Endothelial cell of umbilical vein (primary cell): Measurements from ENCODE around the gene FAS. TPM values are rescaled to one million over a fixed set of nuclear protein-coding genes. Genes with fewer than 3 reads are reported as not detected.

Experiments
- BruUV-seq: library from RNA; stranded (reverse); fragments of 400-500 nt; replicated peaks from 2 replicates; lab custom pipeline; 2021; lab: Mats Ljungman, UMichigan
- CTCF ChIA-PET: fragments of 300-600, 350-600 bp; sonication (Branson Sonifier 250); formaldehyde crosslinking; loops from one replicate; lab custom pipeline; 2021; ENCODE audit warnings: antibody characterized with exemption, inconsistent platforms; lab: Charles Lee
- POLR2A ChIA-PET: fragments of 300-600, 350-600 bp; sonication (Branson Sonifier 250); formaldehyde crosslinking; loops from one replicate; lab custom pipeline; 2021; ENCODE audit warnings: antibody characterized with exemption, inconsistent platforms; lab: Charles Lee
- DNase-seq: peaks from one replicate; pipeline ENCODE4 v3.0.0-alpha.2; 2011; ENCODE audit warnings: low read depth, low spot score
- FAIRE-seq: peaks from 2 replicates; lab custom pipeline; 2011; peaks lifted over from hg19 to GRCh38; lab: Jason Lieb, UNC
- H2AFZ ChIP-seq: 2 replicates; pipeline ENCODE4 v1.6.0; 2012; ENCODE audit warnings: low read depth, low read length, control low read depth, inconsistent platforms
- H3K27ac ChIP-seq: 2 replicates; pipeline ENCODE4 v1.5.1; 2011; ENCODE audit warnings: low read depth, mild to moderate bottlenecking, control low read depth, low read length, moderate library complexity; ENCODE audit not compliant: insufficient read depth
- H3K27me3 ChIP-seq, 2 experiments: 2 replicates each; pipeline versions ENCODE4 v1.6.0 to v1.6.1; 2011; ENCODE audit warnings: low read length in 2 of 2, mixed read lengths in 1 of 2; ENCODE audit not compliant: control insufficient read depth in 2 of 2, insufficient read depth in 2 of 2
- H3K36me3 ChIP-seq, 2 experiments: 2 replicates in 1 of 2; 3 replicates in 1 of 2; pipeline ENCODE4 v1.5.1; 2011; ENCODE audit warnings: low read length in 2 of 2, mild to moderate bottlenecking in 1 of 2, moderate library complexity in 1 of 2; ENCODE audit not compliant: control insufficient read depth in 2 of 2, insufficient read depth in 2 of 2; ENCODE audit errors: extremely low read depth in 1 of 2
- H3K4me1 ChIP-seq: 3 replicates; pipeline ENCODE4 v1.5.1; 2011; ENCODE audit warnings: mild to moderate bottlenecking, low read length; ENCODE audit not compliant: control insufficient read depth, insufficient read depth; ENCODE audit errors: extremely low read depth
- H3K4me2 ChIP-seq: 2 replicates; pipeline ENCODE4 v1.6.1; 2011; ENCODE audit warnings: low read length, control low read depth, mixed read lengths; ENCODE audit not compliant: insufficient read depth
- H3K4me3 ChIP-seq, 3 experiments: fragments of 200-600 bp in 1 of 3; sonication (generic), shearing (Covaris generic) in 1 of 3; replicated peaks in 1 of 3; 2 replicates each; pipeline ENCODE4 v1.5.1; 2011 to 2016; ENCODE audit warnings: control low read depth in 3 of 3, low read length in 3 of 3, mild to moderate bottlenecking in 2 of 3, inconsistent platforms in 1 of 3, low read depth in 1 of 3, moderate library complexity in 1 of 3; ENCODE audit not compliant: insufficient read depth in 1 of 3
- H3K79me2 ChIP-seq: 2 replicates; pipeline ENCODE4 v1.6.0; 2012; ENCODE audit warnings: low read length, inconsistent platforms; ENCODE audit not compliant: control insufficient read depth, insufficient read depth
- H3K9ac ChIP-seq: replicated peaks from 2 replicates; pipeline ENCODE3; 2011; ENCODE audit warnings: low read length, control low read depth; ENCODE audit not compliant: insufficient read depth; ENCODE audit errors: extremely low read depth
- H3K9me1 ChIP-seq: replicated peaks from 3 replicates; pipeline ENCODE4 v1.6.0; 2011; ENCODE audit warnings: mild to moderate bottlenecking, low read length; ENCODE audit not compliant: control insufficient read depth, insufficient read depth; ENCODE audit errors: extremely low read depth
- H3K9me3 ChIP-seq: replicated peaks from 2 replicates; pipeline ENCODE4 v1.5.1; 2012; ENCODE audit warnings: low read length, inconsistent platforms; ENCODE audit not compliant: control insufficient read depth, insufficient read depth
- H4K20me1 ChIP-seq: replicated peaks from 2 replicates; pipeline ENCODE3; 2011; ENCODE audit warnings: mild to moderate bottlenecking, low read length; ENCODE audit not compliant: control insufficient read depth, insufficient read depth; ENCODE audit errors: extremely low read depth
- EZH2 ChIP-seq: IDR thresholded peaks from 2 replicates; pipeline ENCODE4 v1.6.1; 2012; ENCODE audit warnings: borderline replicate concordance, low read depth, mild to moderate bottlenecking, moderate library complexity, low read length, inconsistent platforms; ENCODE audit not compliant: severe bottlenecking
- FOS ChIP-seq: IDR thresholded peaks from 2 replicates; pipeline ENCODE4 v1.6.1; 2011; ENCODE audit warnings: mild to moderate bottlenecking, low read length, moderate library complexity, borderline replicate concordance; ENCODE audit not compliant: insufficient read depth
- GATA2 ChIP-seq: IDR thresholded peaks from 2 replicates; pipeline ENCODE4 v1.7.0; 2011; ENCODE audit warnings: low read depth, mild to moderate bottlenecking, moderate library complexity, mixed read lengths, low read length; ENCODE audit not compliant: insufficient read length, insufficient read depth
- JUN ChIP-seq: IDR thresholded peaks from 2 replicates; pipeline ENCODE4 v1.6.1; 2011; ENCODE audit warnings: borderline replicate concordance, low read depth; ENCODE audit not compliant: insufficient read length, insufficient read depth
- MYC ChIP-seq: IDR thresholded peaks from one replicate; pipeline ENCODE4 v1.6.1; 2011; ENCODE audit warnings: mild to moderate bottlenecking, low read depth, low read length
- POLR2A ChIP-seq: IDR thresholded peaks from 2 replicates; pipeline ENCODE4 v1.6.1; 2012; ENCODE audit warnings: low read depth, mild to moderate bottlenecking, control low read depth, low read length
- POLR2AphosphoS5 ChIP-seq: IDR thresholded peaks from 2 replicates; pipeline ENCODE4 v1.6.1; 2012; ENCODE audit warnings: low read depth, mild to moderate bottlenecking, control low read depth, low read length, moderate library complexity; ENCODE audit not compliant: insufficient read depth
- dilution Hi-C: fragments of 300-500 bp; cut with MboI; formaldehyde crosslinking; loops from one replicate; pipeline ENCODE4 v1.15.0; 2019; ENCODE audit warnings: low sequenced_read_pairs; ENCODE audit not compliant: extremely low pct_ligation_motif_present
- intact Hi-C: fragments of 100-400 bp; cut with micrococcal nuclease; formaldehyde crosslinking; loops from one replicate; pipeline ENCODE4 v1.10.0; 2022
- polyA plus RNA-seq, 4 experiments: library from polyadenylated mRNA; depleted of rRNA in 3 of 4; stranded (reverse) in 3 of 4; unstranded in 1 of 4; fragments of >200 nt; gene quantifications; 2 replicates each; pipeline versions ENCODE4 v1.2.1 to v1.2.3, GENCODE V29; 2011 to 2012; ENCODE audit warnings: missing spikeins in 1 of 4
- total RNA-seq: library from RNA; stranded (reverse); gene quantifications from 2 replicates; pipeline ENCODE4 v1.2.3, GENCODE V29; 2021
- TF ChIP-seq, protein P1 (sequence below), 2 donors: IDR thresholded peaks; 1 replicate in 1 of 2; 2 replicates in 1 of 2; pipeline ENCODE4 v1.5.1; 2011; ENCODE audit warnings: low read length in 2 of 2, mild to moderate bottlenecking in 2 of 2, moderate library complexity in 2 of 2, control low read depth in 1 of 2, inconsistent platforms in 1 of 2, low read depth in 1 of 2; ENCODE audit not compliant: insufficient read depth in 1 of 2; ENCODE audit errors: extremely low read depth in 1 of 2
- TF ChIP-seq, protein P2 (sequence below): IDR thresholded peaks from 2 replicates; pipeline ENCODE4 v1.6.1; 2011; ENCODE audit not compliant: insufficient read depth, insufficient read length

The FAS gene
- total and polyA plus RNA-seq, 2 donors (not counting 3 experiments of a cell fraction or from before 2014, with no cell fraction given), result 2.0 to 6.1 TPM

DNA sequence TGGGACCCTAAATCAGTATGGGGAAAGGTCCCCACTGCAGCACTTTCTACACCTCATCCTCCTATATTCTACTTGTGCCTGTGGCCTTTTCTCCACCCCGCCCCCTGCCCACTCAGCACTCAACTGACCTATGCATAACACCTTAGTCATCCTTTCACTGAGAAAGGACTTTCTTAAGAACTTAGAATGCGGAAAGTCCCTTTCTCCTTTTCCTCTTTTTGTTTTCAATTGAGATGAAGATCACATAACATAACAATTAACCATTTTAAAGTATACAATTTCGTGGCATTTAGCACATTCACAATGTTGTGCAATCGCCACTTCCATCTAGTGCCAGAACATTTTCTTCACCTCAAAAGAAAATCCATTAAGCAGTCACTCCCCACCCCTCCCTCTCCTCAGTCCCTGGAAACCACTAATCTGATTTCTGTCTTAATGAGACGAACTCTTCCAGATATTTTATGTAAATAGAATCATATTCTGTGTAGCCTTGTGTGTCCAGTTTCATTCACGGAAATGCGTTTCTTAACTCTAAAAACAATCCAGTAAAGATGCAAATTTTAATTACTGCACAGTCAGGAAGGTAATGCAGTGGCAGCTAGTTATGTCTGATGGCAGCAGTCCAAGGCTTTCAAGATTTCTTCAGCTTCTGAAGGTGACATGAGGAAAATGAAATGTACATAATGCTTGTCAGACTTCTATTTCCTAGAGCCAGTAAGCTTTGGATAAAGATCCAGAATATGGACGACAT, 41.7 kb downstream of the FAS start:
- peak; percentile 73 for DNase-seq
- no TSS peak for BruUV-seq
- dilution Hi-C loops (no loop called here), intact Hi-C loops (loop anchor here (1.0 to 5.0 kb wide), 2 partner anchors 83 to 530 kb away; no protein-coding TSS in a partner anchor)
- H3K9me1 ChIP-seq, result no peaks in the 10 kb centered on the region
- peaks cover 0 to 2% of the 10 kb centered on the region in 2 experiments for H3K27me3 ChIP-seq
- no peaks in the 10 kb centered on the region for H3K79me2 ChIP-seq
- no peak for FAIRE-seq
- no peak overlapping the region for H3K4me3 ChIP-seq
- TF ChIP-seq, protein P1, sequence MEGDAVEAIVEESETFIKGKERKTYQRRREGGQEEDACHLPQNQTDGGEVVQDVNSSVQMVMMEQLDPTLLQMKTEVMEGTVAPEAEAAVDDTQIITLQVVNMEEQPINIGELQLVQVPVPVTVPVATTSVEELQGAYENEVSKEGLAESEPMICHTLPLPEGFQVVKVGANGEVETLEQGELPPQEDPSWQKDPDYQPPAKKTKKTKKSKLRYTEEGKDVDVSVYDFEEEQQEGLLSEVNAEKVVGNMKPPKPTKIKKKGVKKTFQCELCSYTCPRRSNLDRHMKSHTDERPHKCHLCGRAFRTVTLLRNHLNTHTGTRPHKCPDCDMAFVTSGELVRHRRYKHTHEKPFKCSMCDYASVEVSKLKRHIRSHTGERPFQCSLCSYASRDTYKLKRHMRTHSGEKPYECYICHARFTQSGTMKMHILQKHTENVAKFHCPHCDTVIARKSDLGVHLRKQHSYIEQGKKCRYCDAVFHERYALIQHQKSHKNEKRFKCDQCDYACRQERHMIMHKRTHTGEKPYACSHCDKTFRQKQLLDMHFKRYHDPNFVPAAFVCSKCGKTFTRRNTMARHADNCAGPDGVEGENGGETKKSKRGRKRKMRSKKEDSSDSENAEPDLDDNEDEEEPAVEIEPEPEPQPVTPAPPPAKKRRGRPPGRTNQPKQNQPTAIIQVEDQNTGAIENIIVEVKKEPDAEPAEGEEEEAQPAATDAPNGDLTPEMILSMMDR (IDR thresholded peaks at IDR 0.05; ENCODE audit: extremely low read depth in 1 of 2, insufficient read depth in 1 of 2, low read depth in 1 of 2, low read length in 2 of 2), result no peak
- TF ChIP-seq FOS (peak; percentile 61), POLR2A (no peak), GATA2 (peak; percentile 80), POLR2AphosphoS5 (no peak), EZH2 (no peak), JUN (peak; percentile 32), MYC (no peak)
- TF ChIP-seq, protein P2, sequence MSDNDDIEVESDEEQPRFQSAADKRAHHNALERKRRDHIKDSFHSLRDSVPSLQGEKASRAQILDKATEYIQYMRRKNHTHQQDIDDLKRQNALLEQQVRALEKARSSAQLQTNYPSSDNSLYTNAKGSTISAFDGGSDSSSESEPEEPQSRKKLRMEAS, result no peak
- POLR2A ChIA-PET, result no interaction called here
- CTCF ChIA-PET, result interaction anchor here (0.5 to 4.7 kb wide), 9 partner anchors 39 to 467 kb away, joined by 3 to 74 read pairs (median 4); partner anchors contain the start of gene CH25H
- H2AFZ ChIP-seq, result peak overlapping the region; percentile 5
- no peaks in the 10 kb centered on the region for H4K20me1 ChIP-seq
- H3K9me3 ChIP-seq, result no peaks in the 10 kb centered on the region
- H3K4me2 ChIP-seq, result peak overlapping the region; percentile 65
- H3K9ac ChIP-seq, result peak overlapping the region; percentile 6
- H3K36me3 ChIP-seq, result no peaks in the 10 kb centered on the region
- H3K27ac ChIP-seq, result peak overlapping the region; percentile 28
- peaks cover 19% of the 10 kb centered on the region for H3K4me1 ChIP-seq
